Left ventricle myocardium superior (tissue), 1 donor: ENCODE measurements around the gene TFF2. TPM values are rescaled to one million over a fixed set of nuclear protein-coding genes. Genes with fewer than 3 reads are reported as not detected.

Experiments
- ATAC-seq: fragments of 200-7000 bp; cut with Tn5 transposase; one replicate; pipeline ENCODE4 v1.9.1; 2020; ENCODE audit warnings: mild to moderate bottlenecking, moderate library complexity
- DNase-seq: peaks from one replicate; pipeline ENCODE4 v3.0.0-alpha.2; 2020
- intact Hi-C: fragments of 100-400 bp; cut with micrococcal nuclease; formaldehyde crosslinking; loops from one replicate; pipeline ENCODE4 v1.11.0; 2022
- total RNA-seq: library from RNA; stranded (reverse); fragmentation: NEBNext Ultra II Directional; extraction: Animal tissue kit (Norgen Biotek cat#: 25700); gene quantifications from one replicate; pipeline ENCODE4 v1.2.1, GENCODE V29; 2021
- donor health status: DM: no; HTN: yes; CAD: no; lungs with severe emphysema.

The TFF2 gene
- total RNA-seq, 1 donor from 2014 or later: not detected

GRCh38 chr21:42351626-42352440 is 1.0 kb upstream of the TFF2 start:
- intact Hi-C loops: no loop called here
- ATAC-seq: no peak
- no peak for DNase-seq

GRCh38 chr21:42350318-42350910 is 380 bp downstream of the TFF2 start:
- no peak for ATAC-seq
- no peak for DNase-seq
- intact Hi-C loops: no loop called here

- intact Hi-C loops: no loop called here
- ATAC-seq (no peak), DNase-seq (no peak)
These were observed 1.1 kb downstream of the TFF2 start for GRCh38 chr21:42349420-42350317.

- DNase-seq (no peak), ATAC-seq (no peak)
- intact Hi-C loops: no loop called here
These were observed 2.0 kb downstream of the TFF2 start for GRCh38 chr21:42348762-42349161.

GRCh38 chr21:42347601-42348327 is 3.0 kb downstream of the TFF2 start:
- DNase-seq (no peak), ATAC-seq (no peak)
- intact Hi-C loops: no loop called here

GRCh38 chr21:42346866-42347600 is 3.8 kb downstream of the TFF2 start:
- intact Hi-C loops: no loop called here
- DNase-seq: no peak
- no peak for ATAC-seq

- DNase-seq (no peak), ATAC-seq (no peak)
- intact Hi-C loops: no loop called here
These were observed 4.4 kb downstream of the TFF2 start for GRCh38 chr21:42346441-42346840.

GRCh38 chr21:42344631-42345030 is 6.2 kb downstream of the TFF2 start:
- no peak for ATAC-seq
- intact Hi-C loops: no loop called here

GRCh38 chr21:42343963-42344510 is 6.8 kb downstream of the TFF2 start:
- no peak for ATAC-seq
- intact Hi-C loops: no loop called here
- DNase-seq: no peak

More at GRCh38 chr21:42344631-42345030, 6.2 kb downstream of the TFF2 start:
- no peak for DNase-seq

GRCh38 chr21:42343556-42343955 is 7.2 kb downstream of the TFF2 start:
- ATAC-seq: no peak
- intact Hi-C loops: no loop called here
- no peak for DNase-seq

GRCh38 chr21:42343101-42343500 is 7.7 kb downstream of the TFF2 start:
- ATAC-seq: no peak
- intact Hi-C loops: no loop called here
- DNase-seq: no peak

- no peak for DNase-seq
- ATAC-seq: no peak
- intact Hi-C loops: no loop called here
These were observed 8.8 kb downstream of the TFF2 start for GRCh38 chr21:42341776-42342542.

GRCh38 chr21:42340187-42341050 is 10.4 kb downstream of the TFF2 start:
- DNase-seq (no peak), ATAC-seq (no peak)
- intact Hi-C loops: no loop called here

GRCh38 chr21:42338729-42339715 is 11.8 kb downstream of the TFF2 start:
- intact Hi-C loops: no loop called here
- ATAC-seq (no peak), DNase-seq (no peak)
